ENCODE data around the gene CCDC39.

Gene CCDC39

DNA sequence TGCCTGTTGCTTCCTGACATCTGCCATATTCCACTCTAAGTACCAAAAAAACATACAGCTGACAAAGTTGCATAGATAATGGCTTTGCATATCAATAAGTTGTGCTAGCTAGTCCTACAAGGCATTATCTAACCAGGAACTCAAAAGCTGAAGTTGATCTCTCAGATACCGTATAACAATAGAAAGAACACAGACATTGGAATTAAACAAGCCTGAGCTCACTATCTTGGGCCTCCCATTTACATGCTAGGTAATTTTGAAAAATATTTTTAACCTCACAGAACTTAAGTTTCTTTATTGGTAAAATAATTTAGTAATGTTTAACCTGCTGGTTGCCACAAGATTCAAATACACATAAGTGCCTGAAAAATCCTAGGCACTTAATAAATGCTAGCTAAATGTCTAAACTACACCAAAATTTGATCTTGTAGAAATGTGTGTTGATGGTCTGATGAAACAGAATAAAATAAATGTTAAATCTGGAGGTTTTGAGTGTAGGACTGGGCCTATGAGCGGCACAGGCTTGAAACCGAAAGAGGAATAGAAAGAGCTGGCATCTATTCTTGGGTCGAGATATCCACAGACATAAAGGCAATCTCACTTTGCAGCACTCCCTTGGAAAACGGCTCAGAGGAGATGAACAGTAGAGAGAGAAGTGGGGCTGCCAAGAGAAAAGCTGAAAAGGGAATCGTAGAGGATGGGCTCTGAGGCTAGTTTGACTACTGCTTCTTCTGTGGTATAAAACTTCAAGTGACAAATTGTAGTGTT is 107.3 kb downstream of the CCDC39 start:
- H3K9me3 ChIP-seq (ENCODE audit: control insufficient read depth, low read length) = no peaks in the 10 kb centered on the region
- no peak overlapping the region for H2AFZ ChIP-seq
- no peak overlapping the region for H3K4me3 ChIP-seq (ENCODE audit: low read depth, low read length)
- H3K27me3 ChIP-seq (ENCODE audit: control insufficient read depth, insufficient read depth, low read length) = no peaks in the 10 kb centered on the region
- no peak overlapping the region for H3K27ac ChIP-seq
- no peak overlapping the region for H3K9ac ChIP-seq
- no peaks in the 10 kb centered on the region for H3K4me1 ChIP-seq
- no peak overlapping the region for H3K4me2 ChIP-seq (ENCODE audit: low read length)
- H3K36me3 ChIP-seq (ENCODE audit: control insufficient read depth, insufficient read depth, low read length) = no peaks in the 10 kb centered on the region
- TF ChIP-seq, protein P1, sequence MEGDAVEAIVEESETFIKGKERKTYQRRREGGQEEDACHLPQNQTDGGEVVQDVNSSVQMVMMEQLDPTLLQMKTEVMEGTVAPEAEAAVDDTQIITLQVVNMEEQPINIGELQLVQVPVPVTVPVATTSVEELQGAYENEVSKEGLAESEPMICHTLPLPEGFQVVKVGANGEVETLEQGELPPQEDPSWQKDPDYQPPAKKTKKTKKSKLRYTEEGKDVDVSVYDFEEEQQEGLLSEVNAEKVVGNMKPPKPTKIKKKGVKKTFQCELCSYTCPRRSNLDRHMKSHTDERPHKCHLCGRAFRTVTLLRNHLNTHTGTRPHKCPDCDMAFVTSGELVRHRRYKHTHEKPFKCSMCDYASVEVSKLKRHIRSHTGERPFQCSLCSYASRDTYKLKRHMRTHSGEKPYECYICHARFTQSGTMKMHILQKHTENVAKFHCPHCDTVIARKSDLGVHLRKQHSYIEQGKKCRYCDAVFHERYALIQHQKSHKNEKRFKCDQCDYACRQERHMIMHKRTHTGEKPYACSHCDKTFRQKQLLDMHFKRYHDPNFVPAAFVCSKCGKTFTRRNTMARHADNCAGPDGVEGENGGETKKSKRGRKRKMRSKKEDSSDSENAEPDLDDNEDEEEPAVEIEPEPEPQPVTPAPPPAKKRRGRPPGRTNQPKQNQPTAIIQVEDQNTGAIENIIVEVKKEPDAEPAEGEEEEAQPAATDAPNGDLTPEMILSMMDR (IDR thresholded peaks at IDR 0.05) = no peak
- H3K79me2 ChIP-seq = no peaks in the 10 kb centered on the region

DNA sequence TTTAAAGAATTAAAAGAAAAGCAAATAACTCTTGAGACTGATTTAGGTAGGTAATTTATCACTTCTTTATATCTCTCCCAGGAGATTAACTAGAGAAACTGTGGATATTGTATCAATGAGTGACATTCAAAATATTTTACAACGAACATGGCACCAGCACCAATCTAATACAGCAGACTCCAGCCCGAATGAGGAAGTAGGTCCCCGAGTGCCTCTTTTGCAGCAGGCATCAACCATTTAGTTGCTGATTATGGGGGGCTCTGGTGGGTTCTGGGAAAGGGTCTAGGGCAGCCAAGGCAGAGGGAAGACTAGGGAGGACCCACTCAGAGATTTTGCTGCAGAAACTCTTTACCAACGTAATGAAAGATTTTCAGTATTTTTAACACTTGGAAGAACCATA is 109.1 kb downstream of the CCDC39 start:
- Histone ChIP-seq H3K79me2 (no peaks in the 10 kb centered on the region), H3K4me3 (ENCODE audit: low read depth, low read length) (no peak overlapping the region), H3K4me1 (no peaks in the 10 kb centered on the region), H3K4me2 (ENCODE audit: low read length) (no peak overlapping the region), H3K9me3 (ENCODE audit: control insufficient read depth, low read length) (no peaks in the 10 kb centered on the region), H3K27me3 (ENCODE audit: control insufficient read depth, insufficient read depth, low read length) (no peaks in the 10 kb centered on the region), H3K36me3 (ENCODE audit: control insufficient read depth, insufficient read depth, low read length) (no peaks in the 10 kb centered on the region), H3K27ac (no peak overlapping the region), H3K9ac (no peak overlapping the region), H2AFZ (no peak overlapping the region)
- TF ChIP-seq, protein P1 (IDR thresholded peaks at IDR 0.05) = no peak

GRCh38 chr3:180564676-180565075 is 114.6 kb downstream of the CCDC39 start:
- TF ChIP-seq, protein P1 (IDR thresholded peaks at IDR 0.05) = no peak
- H3K9ac ChIP-seq = no peak overlapping the region
- H3K27me3 ChIP-seq (ENCODE audit: control insufficient read depth, insufficient read depth, low read length) = no peaks in the 10 kb centered on the region
- H3K36me3 ChIP-seq (ENCODE audit: control insufficient read depth, insufficient read depth, low read length) = no peaks in the 10 kb centered on the region
- H2AFZ ChIP-seq = no peak overlapping the region
- no peak overlapping the region for H3K4me2 ChIP-seq (ENCODE audit: low read length)
- H3K79me2 ChIP-seq = no peaks in the 10 kb centered on the region
- H3K9me3 ChIP-seq (ENCODE audit: control insufficient read depth, low read length) = no peaks in the 10 kb centered on the region
- H3K4me3 ChIP-seq (ENCODE audit: low read depth, low read length) = no peak overlapping the region
- no peaks in the 10 kb centered on the region for H3K4me1 ChIP-seq
- no peak overlapping the region for H3K27ac ChIP-seq
